Embryonic facial prominence (tissue), 1 donor: ENCODE data around the gene SELPLG.
A peak's percentile ranks its signal among the peaks of the same experiment; 100 is the strongest.
"Not testable (repeated sequence)": the region's sequence is repeated elsewhere in the genome, so short reads cannot be mapped to it uniquely, and the experiment has no call there.

ENCODE experiments used
- DNase-seq: peaks from one replicate; pipeline ENCODE4 v3.0.0-alpha.2; 2016; ENCODE audit errors: extremely low spot score

Gene SELPLG, protein sequence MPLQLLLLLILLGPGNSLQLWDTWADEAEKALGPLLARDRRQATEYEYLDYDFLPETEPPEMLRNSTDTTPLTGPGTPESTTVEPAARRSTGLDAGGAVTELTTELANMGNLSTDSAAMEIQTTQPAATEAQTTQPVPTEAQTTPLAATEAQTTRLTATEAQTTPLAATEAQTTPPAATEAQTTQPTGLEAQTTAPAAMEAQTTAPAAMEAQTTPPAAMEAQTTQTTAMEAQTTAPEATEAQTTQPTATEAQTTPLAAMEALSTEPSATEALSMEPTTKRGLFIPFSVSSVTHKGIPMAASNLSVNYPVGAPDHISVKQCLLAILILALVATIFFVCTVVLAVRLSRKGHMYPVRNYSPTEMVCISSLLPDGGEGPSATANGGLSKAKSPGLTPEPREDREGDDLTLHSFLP

DNA sequence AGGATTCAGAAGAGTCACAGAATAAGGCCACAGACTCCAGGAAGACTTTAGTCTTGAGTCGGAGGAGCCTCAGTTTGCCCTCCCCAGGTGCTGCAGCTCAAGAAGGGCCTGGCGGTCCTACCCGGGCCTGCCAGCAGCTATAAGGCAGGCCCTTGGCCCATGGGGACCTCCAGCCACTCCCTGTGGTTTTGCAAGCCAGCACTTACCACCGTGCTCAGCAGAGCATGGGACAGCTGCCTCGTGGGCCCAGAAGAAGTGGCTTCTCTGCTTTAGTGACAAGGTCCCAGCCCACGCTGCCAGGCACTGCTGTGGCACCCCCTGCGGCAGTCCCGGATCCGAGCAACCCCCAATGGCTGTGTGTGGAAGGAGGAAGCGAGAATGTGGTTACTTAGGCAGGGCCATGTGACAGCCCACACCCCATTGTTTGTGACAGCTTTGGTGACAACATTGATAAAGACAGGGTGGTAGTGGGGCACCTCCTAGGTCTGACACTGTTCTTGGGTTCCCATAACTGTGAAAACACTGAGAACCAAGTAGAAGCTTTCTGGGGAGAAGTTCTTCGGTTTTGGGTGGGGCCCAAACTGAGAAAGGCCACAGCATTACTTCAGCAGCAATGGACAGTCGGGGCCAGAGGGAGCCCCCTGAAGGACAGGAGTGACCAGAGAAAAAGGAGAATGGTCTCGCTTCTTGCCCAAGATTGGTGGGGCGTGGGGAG is at the start of gene SELPLG:
TSS of gene SELPLG (minus strand) at position 361 of the 715 bp plus-strand sequence. CDS start 9,587 bp downstream, outside the sequence.
- DNase-seq, result no peak

DNA sequence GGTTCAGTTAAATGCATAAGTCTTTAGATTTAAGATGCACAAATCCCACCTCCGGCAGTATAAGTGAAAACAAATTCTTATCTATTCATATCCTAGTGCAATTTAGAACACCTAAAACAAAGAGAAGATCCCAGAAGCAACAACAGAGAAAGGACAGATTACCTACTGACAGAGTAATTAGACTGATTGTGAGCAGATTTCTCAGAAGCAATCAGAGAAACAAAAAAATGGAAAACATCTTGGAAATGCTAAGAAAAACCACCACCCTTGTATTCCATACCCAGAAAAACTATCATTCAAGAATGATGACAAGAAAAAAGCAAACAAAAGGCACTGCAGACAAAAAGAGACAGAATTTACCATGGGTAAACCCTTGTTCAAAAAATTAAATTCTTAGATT is 47.6 kb upstream of the SELPLG start:
- DNase-seq, result no peak

DNA sequence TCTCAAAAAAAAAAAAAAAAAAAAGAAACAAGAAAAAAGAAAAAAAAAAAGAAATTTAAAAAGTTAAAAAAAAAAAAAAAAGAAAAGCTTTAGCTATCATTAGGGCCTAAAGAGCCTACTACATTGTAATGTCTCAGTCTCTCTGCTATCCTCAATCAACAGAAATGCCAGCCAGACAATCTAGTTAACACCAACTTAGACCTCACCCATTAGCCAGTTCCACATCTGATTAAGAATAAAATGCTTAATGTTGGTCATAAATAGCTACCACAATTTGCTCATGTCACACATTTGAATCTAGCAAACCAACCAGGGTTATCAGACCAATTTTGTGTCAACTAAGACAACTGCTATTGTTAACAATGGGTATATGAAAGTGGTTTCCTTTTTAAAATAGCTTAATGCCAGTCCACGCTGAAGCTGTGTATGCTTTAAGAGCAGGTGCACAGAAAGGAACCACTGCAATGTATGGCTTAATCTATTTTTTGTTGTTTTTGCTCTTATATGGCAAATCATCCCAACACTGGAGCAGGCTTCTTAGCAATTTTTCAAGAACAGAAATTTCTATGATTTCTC is 45.5 kb upstream of the SELPLG start:
- DNase-seq, result no peak

DNA sequence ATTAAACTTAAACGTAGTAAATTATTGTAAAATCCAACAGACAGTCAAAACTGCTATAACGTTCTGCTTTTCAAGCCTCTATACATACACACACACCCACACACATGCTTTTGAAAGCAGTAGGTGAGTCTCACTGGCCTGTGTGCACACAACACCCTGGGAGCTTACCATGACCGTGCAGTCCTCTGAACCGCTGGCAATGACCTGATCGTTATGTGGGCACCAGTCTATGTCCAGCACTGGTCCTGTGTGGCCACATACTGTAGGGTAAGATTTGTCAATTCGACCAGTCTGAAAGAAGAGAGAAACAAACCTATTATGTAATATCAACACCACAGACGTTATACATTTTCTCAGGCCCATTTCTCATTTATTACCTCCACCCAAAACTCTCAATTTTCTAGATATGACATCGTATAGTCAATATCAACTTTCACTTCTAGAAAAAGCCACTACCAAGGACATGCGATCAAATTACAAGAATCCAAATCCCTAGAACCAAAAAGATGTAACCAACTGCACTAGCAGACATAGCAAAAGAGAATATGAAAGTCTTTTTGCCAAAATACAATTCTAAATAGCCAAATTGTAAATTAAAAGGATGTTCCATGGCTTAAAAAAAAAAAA is 44.5 kb upstream of the SELPLG start:
- no peak for DNase-seq

DNA sequence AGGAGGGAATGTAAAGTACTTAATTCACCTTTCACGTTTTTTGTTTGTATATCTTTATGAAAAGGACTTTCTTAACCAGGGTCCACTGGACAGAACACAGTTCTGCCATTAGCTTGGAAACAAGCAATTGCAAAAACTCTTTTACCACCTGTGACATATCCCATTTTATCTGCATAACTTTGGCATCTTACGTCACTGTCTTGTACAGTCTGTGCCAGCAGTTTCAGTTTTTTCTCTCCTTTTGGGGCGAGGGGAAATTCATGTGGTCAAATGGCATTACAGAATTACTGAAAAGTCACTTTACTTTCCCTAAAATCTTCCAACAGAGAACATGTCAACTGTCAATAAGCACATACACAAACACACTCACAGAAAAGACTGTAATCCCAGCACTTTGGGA is 43.7 kb upstream of the SELPLG start:
- DNase-seq, result no peak

DNA sequence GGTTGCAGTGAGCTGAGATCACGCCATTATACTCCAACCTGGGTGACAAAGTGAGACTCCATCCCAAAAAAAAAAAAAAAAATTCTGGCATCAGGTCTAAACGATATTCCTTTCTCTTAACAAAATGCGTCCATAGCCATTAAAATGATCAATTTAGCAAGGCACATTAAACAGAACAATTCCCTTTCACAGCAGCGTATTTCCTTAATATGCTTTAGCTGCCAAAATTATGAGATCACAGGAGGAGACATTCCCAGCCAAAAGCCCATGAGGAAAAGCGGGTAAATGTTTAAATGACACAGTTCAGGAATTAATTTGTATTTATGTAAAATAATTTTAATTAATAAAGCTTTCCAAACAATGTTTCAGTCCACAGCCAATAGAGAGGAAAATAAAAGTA is 43.0 kb upstream of the SELPLG start:
- no peak for DNase-seq

DNA sequence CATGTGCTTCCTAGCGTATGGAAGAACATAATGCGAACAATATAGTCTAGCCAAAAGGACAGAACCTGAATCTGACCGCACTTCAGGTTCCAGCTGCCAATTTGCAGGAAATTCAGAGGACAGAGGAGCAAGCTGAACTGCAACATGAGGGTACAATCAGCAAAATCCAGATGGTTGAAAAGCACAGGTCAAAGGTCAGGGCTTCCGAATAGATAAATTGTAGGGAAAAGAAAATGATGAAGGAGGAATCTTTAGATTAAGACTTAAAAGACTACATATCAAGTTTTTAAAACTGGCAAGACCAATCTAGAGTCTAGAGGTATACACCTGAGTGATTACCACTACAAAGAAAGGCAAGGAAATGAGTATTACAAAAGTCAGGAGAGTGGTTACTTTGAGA is 42.1 kb upstream of the SELPLG start:
- DNase-seq, result no peak

DNA sequence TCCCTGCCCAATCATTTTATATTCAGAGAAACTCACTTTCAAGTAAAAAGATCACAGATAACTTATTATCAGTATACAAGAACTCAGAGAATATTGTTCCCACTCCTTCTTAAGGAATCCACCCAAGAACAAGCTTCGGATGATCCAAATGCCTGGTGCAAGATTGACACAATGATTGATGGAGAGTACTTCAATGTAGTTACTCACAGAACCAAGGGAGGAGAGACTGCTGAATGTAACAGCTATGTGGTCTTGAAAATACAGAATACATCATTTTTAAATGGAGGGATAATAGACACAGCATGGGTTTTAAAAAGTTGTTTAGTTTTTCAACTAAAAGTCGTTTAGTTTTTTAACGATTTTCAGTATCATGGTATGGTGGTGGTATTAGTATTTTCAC is 38.4 kb upstream of the SELPLG start:
- no peak for DNase-seq

DNA sequence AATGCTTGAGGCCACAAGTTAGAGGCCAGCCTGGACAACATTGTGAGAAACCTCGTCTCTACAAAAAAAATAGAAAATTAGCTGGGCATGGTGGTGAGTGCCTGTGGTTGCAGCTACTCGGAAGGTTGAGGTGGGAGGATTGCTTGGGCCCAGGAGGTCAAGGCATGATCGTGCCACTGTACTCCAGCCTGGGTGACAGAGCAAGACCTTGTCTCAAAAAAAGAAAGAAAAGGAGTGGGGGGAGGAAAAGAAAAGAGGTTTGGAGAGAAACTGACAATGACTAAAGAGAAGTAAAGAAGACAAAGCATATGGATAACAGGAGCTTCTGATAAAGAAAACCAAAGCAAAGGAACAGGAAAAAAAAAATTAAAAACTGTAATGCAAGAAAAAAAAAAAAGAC is 37.4 kb upstream of the SELPLG start:
- DNase-seq, result no peak

DNA sequence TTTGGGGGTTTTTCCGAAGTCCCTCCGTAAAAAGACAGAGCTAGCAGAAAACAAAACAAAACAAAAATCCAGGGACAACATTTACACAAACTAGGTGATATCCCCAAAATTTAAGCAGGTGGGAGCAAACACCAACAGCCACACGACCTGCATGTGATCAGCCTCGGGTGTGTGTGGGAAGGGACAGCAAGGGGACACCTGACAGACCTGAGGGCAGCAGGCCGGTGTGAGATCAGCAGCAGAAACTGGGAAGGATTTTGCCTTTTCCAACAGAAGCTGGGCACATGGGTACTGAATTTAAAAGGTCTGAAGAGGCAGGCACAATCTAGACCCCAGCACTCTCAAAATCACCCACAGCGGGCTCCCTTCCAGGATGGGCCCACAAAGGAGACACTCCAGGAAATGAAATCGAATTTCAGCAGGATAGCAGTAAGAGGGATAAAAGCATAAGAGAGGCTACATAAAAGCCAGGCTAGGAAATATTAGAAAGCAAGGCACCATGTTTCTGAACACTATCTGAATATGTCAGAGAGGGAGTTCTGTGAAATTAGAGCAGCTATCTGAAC is 36.5 kb upstream of the SELPLG start:
- DNase-seq, result no peak

DNA sequence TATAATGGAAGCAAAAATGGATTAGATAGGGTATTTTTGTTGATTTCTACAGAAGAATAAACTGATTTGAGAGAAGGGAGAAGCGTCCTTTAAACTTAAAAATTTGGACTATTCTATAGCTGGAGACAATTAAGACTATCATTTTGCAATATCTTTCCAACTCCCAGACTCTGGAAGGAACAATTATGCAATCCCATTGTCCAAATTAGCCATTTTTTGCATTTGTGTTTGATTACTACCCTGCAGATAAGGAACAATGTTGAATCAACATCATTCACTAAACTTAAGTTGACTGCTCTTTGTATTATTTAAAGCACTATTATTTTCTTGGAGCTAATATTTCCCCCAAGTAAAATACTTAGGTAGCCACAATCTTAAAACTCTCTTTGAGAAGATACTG is 34.8 kb upstream of the SELPLG start:
- DNase-seq, result no peak

DNA sequence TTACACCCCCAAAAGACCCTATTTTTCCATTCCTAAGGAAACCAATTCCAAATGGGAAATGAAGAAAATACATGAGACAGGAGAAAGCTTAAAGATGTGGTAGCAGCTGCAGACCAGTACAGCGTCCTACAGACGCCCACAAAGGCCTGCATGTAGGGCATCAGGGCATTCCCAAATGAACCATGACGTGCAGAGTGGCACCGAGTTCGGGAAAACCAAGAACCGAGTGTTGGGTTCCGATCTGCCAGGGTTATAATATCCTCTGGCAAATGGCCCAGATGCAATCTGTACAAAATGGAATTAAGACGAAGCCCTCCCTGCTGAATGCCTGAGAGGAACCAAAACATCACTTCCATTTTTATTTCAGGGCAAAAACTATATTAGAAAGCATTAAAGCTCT is 34.4 kb upstream of the SELPLG start:
- no peak for DNase-seq

DNA sequence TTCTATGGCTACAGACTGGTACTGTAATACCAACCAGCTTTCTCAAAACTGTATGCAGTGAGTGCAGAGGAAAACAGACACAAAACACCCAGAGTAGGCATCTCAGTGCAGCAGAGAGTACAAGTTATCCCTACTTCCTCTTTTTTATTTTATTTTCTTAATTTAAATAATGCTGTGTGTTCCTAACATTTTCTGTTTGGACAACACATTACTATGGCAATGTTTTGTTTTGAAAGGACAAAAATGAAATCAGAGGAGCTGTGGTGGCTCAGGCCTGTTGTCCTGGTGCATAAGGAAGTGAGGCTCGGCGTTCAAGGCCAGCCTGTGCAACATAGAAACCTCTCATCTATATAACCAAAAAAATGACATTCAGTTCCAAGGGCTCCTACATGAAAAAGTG is 33.7 kb upstream of the SELPLG start:
- DNase-seq, result no peak

DNA sequence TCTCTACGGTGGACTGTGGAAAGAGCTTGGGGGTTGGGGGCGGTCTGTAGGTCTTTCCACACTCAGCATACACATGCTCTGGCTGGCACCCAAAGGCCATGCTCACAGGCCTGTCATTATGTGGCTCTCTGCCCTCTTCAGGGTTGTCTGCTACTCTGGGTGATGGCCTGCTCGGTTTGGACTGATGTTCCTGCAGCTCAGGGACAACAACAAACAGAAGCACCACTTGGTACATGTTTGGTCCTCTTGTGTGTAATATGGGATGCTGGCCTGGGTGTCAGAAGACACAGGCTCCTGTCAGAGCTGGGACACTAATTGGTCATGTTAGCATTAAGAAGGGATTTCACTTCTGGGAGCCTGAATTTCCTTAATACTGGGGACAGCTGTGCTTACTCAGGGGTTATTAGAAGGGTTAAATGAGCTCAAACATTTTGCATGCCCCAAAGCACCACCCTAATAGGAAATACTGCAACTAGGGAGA is 32.7 kb upstream of the SELPLG start:
- DNase-seq, result no peak

DNA sequence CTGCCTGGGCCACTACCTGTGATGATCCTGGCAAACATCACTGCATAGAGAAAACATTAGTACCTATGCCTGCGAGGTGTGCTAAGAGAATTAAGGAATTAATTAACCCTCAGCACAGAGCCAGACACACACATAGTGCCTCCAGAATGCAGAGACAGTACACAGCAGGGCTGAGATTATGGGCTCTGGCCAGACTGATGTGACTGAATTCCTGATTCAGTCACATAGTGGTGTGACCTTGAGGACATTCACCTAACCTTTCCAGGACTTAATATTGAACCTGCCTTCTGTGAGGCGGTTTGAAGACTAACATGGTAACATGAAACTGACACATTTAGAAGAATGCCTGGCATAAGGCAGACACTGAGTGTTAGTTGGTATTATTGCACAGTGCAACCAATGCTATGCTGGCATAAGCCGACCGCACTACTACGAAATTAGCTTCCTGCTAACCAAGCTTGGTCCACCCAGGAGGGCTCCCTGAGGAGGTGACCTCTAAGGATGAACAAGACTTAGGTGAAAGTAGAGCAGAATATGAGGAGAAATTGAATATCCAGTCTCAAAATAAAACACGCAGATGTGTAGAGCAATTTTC is 32.0 kb upstream of the SELPLG start:
- DNase-seq, result no peak

DNA sequence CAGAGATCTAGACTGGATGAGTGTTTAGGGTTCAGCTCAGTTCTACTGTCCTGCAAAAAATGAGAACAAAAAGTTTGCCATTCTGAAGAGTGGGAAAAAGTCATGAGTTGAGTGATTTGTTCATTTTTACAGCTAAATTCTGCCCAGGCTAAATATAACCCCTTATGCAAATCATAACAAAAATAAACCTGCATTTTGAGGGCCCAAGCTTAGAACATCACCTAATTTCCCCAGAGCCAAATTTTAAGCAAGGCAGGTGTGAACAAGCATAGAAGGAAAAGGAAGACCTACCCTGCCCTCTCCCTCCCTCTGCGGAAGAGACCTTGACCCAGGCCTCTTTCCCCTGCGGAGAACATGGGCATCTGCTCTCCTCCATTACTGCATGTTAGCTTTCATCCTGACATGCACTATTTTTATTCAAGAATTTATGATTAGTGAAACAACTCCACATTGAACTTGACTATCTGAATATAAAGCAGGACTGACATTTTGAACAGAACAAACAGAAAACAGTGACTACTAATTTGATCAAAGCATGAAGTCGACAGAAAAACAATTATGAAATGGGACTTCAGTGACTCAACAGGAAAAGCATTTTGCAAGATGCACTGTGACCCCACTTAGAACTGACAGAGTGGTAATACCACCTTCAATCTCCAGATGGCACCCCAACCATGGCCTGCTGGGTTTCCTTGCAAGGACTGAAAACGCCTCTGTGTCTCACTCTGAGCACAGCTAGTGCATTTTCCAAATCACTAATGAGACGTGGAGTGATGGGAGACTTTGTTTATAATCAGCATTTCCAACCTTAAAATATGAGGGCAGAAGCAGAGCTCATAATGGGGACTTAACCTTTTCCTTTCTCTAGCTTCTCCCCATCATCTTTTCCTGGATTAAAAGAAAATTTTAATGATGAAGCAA is 30.9 kb upstream of the SELPLG start:
- DNase-seq, result peak; percentile 66

DNA sequence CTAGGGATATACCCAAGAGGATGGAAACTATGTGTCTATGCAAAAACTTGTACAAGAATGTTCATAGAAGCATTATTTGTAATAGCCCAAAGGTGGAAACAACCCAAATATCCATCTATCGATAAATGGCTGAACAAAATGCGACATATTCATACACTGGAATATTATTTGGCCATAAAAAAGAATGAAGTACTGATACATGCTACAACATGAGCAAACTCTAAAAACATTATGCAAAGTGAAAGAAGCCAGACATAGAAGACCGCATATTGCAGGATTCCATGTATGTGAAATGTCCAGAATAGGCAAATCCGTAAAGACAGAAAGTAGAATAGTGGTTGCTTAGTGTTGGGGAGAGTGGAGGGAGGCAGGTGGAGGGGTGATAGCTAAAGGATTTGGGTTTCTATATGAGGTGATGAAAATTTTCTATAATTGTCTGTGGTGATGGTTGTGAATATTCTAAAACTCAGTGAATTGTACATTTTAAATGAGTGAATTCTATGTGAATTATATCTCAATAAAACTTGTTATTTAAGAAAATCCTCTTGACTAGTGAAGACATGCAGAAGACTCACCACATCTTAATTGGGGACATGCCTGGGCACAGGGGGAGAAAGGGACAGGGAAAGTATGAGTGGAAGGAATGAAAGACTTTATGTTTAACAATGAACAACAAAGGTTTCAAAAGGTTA is 29.8 kb upstream of the SELPLG start:
- DNase-seq, result no peak

DNA sequence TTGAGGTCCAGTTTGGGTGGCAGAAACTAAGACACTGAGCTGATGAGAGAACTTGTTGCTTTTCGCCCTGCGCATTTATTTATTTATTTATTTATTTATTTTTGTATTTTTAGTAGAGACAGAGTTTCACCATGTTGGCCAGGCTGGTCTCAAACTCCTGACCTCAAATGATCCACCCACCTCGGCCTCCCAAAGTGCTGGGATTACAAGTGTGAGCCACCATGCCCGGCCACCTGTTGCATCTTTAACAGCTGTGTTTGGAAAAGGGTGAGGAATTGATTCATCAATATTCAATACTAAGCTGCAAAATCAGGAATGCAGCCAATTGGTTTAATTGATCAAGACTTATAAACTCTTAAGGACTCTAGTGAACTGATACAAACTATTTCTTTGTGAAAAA is 24.4 kb upstream of the SELPLG start:
- DNase-seq, result not testable (repeated sequence)

DNA sequence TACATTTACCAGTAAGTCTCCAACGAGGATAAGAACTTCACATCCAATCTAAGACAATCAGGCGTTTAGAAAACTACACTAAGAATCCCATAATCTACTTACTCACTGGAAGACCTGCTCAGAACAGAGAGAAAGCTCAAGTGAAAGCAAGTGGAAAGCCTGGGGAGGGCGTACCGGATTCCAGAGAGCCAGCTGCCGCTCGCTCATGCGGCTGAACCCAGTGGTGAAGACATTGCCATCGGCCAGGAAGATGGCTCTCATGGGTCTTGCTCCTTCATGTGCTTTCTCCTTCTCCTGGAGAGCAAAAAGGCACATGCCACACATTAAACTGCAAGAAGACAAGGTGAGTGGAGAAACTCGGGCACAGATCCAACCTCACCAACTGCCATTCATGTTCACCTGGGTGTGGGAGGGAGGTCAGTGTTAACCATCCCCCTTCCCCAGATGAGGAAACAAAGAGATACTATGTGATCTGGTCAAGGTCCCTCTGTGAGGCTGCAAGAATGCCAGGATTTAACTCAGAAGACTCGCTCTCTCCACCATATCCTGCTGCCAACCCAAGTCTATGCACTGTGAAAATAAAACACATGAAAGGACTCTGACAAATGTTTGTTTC is 23.5 kb upstream of the SELPLG start:
- no peak for DNase-seq
